ENCODE data around the gene ATP5MK. TPM values are rescaled to one million over a fixed set of nuclear protein-coding genes. Genes with fewer than 3 reads are reported as not detected.
"Not testable (repeated sequence)": the region's sequence is repeated elsewhere in the genome, so short reads cannot be mapped to it uniquely, and the experiment has no call there.

The ATP5MK gene
- total RNA-seq, 2 donors from 2014 or later: 360 to 396 TPM

DNA sequence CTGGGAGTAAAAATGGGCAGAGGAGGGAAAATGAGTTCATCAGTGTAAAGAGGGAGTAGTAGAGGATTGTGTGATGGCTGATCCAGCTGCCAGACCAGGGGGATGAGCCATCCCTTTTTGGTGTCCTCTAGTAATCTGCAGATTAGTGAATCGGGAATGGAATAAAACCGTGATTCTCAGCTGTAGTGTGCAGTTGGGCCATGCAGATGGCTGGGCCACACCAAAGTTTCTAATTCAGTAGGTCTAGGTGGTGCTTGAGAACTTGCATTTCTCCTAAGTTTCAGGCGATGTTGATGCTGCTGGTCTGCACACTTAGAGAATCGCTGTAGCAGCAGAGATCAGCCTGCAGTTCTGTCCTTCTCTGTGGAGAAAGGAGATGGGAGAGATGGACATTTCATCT is 22.8 kb upstream of the ATP5MK start:
- H3K27ac ChIP-seq (ENCODE audit: low read depth, low read length): no peak overlapping the region
- peaks cover 92% of the 10 kb centered on the region for H3K36me3 ChIP-seq (ENCODE audit: control insufficient read depth, insufficient read depth, low read length)
- Mint-ChIP-seq H3K27me3 (ENCODE audit: insufficient read depth) (no peaks in the 10 kb centered on the region), H3K36me3 (ENCODE audit: low read depth) (peaks cover 87% of the 10 kb centered on the region), H3K4me1 (no peaks in the 10 kb centered on the region), H3K9me3 (no peaks in the 10 kb centered on the region), H3K4me3 (no peak overlapping the region), H3K27ac (no peak overlapping the region)
- WGBS, 2 experiments (ENCODE audit: insufficient coverage in 1 of 2, insufficient read length in 1 of 2): 92 to 98% methylated on average over 4 of the region's 4 CpGs
- no peak overlapping the region for H3K4me3 ChIP-seq (ENCODE audit: low read length)
- no peak for TF ChIP-seq CTCF (conservative IDR thresholded peaks at IDR 0.05)
- H3K27me3 ChIP-seq (ENCODE audit: control insufficient read depth, insufficient read depth, low read length, poor library complexity, severe bottlenecking): no peaks in the 10 kb centered on the region
- no peak for DNase-seq
- H3K4me1 ChIP-seq (ENCODE audit: control insufficient read depth, insufficient read depth, low read length): no peaks in the 10 kb centered on the region
- H3K9ac ChIP-seq (ENCODE audit: extremely low read depth, low read length, poor library complexity, severe bottlenecking): no peak overlapping the region
- H3K9me3 ChIP-seq (ENCODE audit: control insufficient read depth, low read length): no peaks in the 10 kb centered on the region

- peaks cover 86% of the 10 kb centered on the region for H3K36me3 Mint-ChIP-seq (ENCODE audit: low read depth)
- H3K27ac Mint-ChIP-seq: no peak overlapping the region
Observed at GRCh38 chr10:103417601-103418000, 21.3 kb upstream of the ATP5MK start.

DNA sequence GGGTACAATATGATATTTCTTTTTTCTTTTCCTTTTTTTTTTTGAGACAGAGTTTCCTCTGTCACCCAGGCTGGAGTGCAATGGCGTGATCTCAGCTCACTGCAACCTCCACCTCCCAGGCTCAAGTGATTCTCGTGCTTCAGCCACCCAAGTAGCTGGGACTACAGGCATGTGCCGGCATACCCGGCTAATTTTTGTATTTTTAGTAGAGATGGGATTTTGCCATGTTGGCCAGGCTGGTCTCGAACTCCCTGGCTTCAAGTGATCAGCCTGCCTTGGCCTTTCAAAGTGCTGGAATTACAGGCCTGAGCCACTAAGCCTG is 20.8 kb upstream of the ATP5MK start:
- peaks cover 83% of the 10 kb centered on the region for H3K36me3 Mint-ChIP-seq (ENCODE audit: low read depth)
- not testable (repeated sequence) for H3K9me3 Mint-ChIP-seq; H3K9ac ChIP-seq (ENCODE audit: extremely low read depth, low read length, poor library complexity, severe bottlenecking); H3K4me3 ChIP-seq (ENCODE audit: low read length); H3K9me3 ChIP-seq (ENCODE audit: control insufficient read depth, low read length); H3K27ac ChIP-seq (ENCODE audit: low read depth, low read length); H3K27ac Mint-ChIP-seq; H3K4me1 ChIP-seq (ENCODE audit: control insufficient read depth, insufficient read depth, low read length); DNase-seq; H3K27me3 Mint-ChIP-seq (ENCODE audit: insufficient read depth); H3K4me1 Mint-ChIP-seq; H3K27me3 ChIP-seq (ENCODE audit: control insufficient read depth, insufficient read depth, low read length, poor library complexity, severe bottlenecking); H3K4me3 Mint-ChIP-seq
- WGBS, 2 experiments (ENCODE audit: insufficient coverage in 1 of 2, insufficient read length in 1 of 2): 95 to 100% methylated on average over 4 to 5 of the region's 5 CpGs
- H3K36me3 ChIP-seq (ENCODE audit: control insufficient read depth, insufficient read depth, low read length): peaks cover 91% of the 10 kb centered on the region

More at GRCh38 chr10:103417601-103418000, 21.3 kb upstream of the ATP5MK start:
- Histone ChIP-seq H3K36me3 (ENCODE audit: control insufficient read depth, insufficient read depth, low read length) (peaks cover 92% of the 10 kb centered on the region), H3K27ac (ENCODE audit: low read depth, low read length) (no peak overlapping the region), H3K27me3 (ENCODE audit: control insufficient read depth, insufficient read depth, low read length, poor library complexity, severe bottlenecking) (no peaks in the 10 kb centered on the region), H3K4me3 (ENCODE audit: low read length) (no peak overlapping the region), H3K9ac (ENCODE audit: extremely low read depth, low read length, poor library complexity, severe bottlenecking) (no peak overlapping the region), H3K4me1 (ENCODE audit: control insufficient read depth, insufficient read depth, low read length) (no peaks in the 10 kb centered on the region), H3K9me3 (ENCODE audit: control insufficient read depth, low read length) (no peaks in the 10 kb centered on the region)
- H3K4me3 Mint-ChIP-seq: no peak overlapping the region
- no peak for TF ChIP-seq CTCF (conservative IDR thresholded peaks at IDR 0.05)
- no peaks in the 10 kb centered on the region for H3K9me3 Mint-ChIP-seq
- H3K27me3 Mint-ChIP-seq (ENCODE audit: insufficient read depth): no peaks in the 10 kb centered on the region
- H3K4me1 Mint-ChIP-seq: no peaks in the 10 kb centered on the region
- WGBS, 2 experiments (ENCODE audit: insufficient coverage in 1 of 2, insufficient read length in 1 of 2): 90 to 94% methylated on average over 5 of the region's 5 CpGs
- no peak for DNase-seq

GRCh38 chr10:103416436-103417147 is 20.3 kb upstream of the ATP5MK start:
- no peaks in the 10 kb centered on the region for H3K27me3 Mint-ChIP-seq (ENCODE audit: insufficient read depth)
- Histone ChIP-seq H3K27me3 (ENCODE audit: control insufficient read depth, insufficient read depth, low read length, poor library complexity, severe bottlenecking) (no peaks in the 10 kb centered on the region), H3K9me3 (ENCODE audit: control insufficient read depth, low read length) (no peaks in the 10 kb centered on the region), H3K4me1 (ENCODE audit: control insufficient read depth, insufficient read depth, low read length) (no peaks in the 10 kb centered on the region), H3K27ac (ENCODE audit: low read depth, low read length) (no peak overlapping the region), H3K36me3 (ENCODE audit: control insufficient read depth, insufficient read depth, low read length) (peaks cover 95% of the 10 kb centered on the region), H3K4me3 (ENCODE audit: low read length) (no peak overlapping the region), H3K9ac (ENCODE audit: extremely low read depth, low read length, poor library complexity, severe bottlenecking) (no peak overlapping the region)
- H3K9me3 Mint-ChIP-seq: no peaks in the 10 kb centered on the region
- no peak overlapping the region for H3K4me3 Mint-ChIP-seq
- no peak overlapping the region for H3K27ac Mint-ChIP-seq
- H3K4me1 Mint-ChIP-seq: no peaks in the 10 kb centered on the region
- H3K36me3 Mint-ChIP-seq (ENCODE audit: low read depth): peaks cover 83% of the 10 kb centered on the region
- peak; percentile 71 for TF ChIP-seq CTCF (conservative IDR thresholded peaks at IDR 0.05)
- WGBS, 2 experiments (ENCODE audit: insufficient coverage in 1 of 2, insufficient read length in 1 of 2): 92 to 94% methylated on average over 6 to 7 of the region's 8 CpGs
- DNase-seq: peak; percentile 76
